ENCODE data around the gene CYREN. TPM values are rescaled to one million over a fixed set of nuclear protein-coding genes. Genes with fewer than 3 reads are reported as not detected.
A peak's percentile ranks its signal among the peaks of the same experiment; 100 is the strongest.

Gene CYREN
- total RNA-seq, 1 experiment from 2014 or later, result 49.6 TPM

DNA sequence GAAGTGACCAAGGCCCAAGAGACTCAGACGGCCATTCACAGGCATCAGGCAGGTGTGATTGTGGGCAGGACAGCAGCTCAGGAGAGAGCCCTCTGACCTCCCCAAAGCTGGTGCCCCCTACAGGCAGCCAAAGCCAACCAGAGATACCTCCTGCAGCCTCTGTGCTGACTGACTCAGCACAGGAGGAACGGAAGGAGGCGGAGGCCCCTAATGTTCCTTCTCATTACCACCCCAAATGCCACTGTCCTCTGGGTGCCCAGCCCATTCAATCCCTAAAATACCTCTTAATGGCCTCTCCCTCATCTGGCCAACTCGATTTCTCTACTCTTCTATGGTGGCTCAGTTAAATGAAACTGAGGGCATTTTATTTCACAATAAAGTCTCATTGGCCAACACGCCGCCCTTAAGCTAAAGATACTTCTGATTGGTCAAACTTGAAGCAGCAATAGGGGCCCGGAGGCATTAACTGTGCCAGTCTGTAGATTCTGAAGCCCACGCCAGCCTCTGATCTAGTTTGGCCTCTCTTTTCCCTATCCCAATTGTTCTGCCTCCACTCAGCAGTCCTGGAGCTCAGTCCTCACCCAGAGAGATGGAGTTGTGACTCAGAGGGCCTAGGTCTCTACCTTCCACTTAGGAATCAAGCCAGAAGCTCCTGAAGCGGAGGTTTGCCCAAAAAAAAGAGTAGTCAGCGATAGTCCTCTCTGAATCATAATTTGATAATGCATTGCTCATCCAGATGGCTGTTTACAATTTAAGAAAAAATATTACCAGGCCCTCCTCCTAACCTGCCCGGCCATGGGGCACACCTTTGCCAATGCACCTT lies 1.2 kb downstream of the CYREN start:
- Histone ChIP-seq H3K4me1 (ENCODE audit: control insufficient read depth, insufficient read depth, low read length) (peaks cover 10% of the 10 kb centered on the region), H3K9me3 (ENCODE audit: control insufficient read depth, insufficient read depth, low read depth, low read length) (no peaks in the 10 kb centered on the region), H3K36me3 (ENCODE audit: control insufficient read depth, insufficient read depth, low read length) (peaks cover 5% of the 10 kb centered on the region), H3K27ac (ENCODE audit: low read length) (peak overlapping the region; percentile 96), H3K4me3 (ENCODE audit: low read depth in 2 of 2, low read length in 2 of 2) (peak overlapping the region; percentile 97), H3K27me3 (ENCODE audit: control insufficient read depth, insufficient read depth, low read length) (no peaks in the 10 kb centered on the region)
- peak; percentile 30 for DNase-seq (ENCODE audit: low read depth, low spot score)
- ChIA-PET CTCF (no interaction called here), POLR2A (no interaction called here)
- no peak for TF ChIP-seq POLR2AphosphoS5 (IDR thresholded peaks at IDR 0.05; ENCODE audit: low read depth, low read length)
- TF ChIP-seq TCF7L2 (IDR thresholded peaks at IDR 0.05; ENCODE audit: low read depth, low read length), result no peak
- TF ChIP-seq, protein P1, sequence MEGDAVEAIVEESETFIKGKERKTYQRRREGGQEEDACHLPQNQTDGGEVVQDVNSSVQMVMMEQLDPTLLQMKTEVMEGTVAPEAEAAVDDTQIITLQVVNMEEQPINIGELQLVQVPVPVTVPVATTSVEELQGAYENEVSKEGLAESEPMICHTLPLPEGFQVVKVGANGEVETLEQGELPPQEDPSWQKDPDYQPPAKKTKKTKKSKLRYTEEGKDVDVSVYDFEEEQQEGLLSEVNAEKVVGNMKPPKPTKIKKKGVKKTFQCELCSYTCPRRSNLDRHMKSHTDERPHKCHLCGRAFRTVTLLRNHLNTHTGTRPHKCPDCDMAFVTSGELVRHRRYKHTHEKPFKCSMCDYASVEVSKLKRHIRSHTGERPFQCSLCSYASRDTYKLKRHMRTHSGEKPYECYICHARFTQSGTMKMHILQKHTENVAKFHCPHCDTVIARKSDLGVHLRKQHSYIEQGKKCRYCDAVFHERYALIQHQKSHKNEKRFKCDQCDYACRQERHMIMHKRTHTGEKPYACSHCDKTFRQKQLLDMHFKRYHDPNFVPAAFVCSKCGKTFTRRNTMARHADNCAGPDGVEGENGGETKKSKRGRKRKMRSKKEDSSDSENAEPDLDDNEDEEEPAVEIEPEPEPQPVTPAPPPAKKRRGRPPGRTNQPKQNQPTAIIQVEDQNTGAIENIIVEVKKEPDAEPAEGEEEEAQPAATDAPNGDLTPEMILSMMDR (IDR thresholded peaks at IDR 0.05), result peak; percentile 68
- TF ChIP-seq, protein P2, sequence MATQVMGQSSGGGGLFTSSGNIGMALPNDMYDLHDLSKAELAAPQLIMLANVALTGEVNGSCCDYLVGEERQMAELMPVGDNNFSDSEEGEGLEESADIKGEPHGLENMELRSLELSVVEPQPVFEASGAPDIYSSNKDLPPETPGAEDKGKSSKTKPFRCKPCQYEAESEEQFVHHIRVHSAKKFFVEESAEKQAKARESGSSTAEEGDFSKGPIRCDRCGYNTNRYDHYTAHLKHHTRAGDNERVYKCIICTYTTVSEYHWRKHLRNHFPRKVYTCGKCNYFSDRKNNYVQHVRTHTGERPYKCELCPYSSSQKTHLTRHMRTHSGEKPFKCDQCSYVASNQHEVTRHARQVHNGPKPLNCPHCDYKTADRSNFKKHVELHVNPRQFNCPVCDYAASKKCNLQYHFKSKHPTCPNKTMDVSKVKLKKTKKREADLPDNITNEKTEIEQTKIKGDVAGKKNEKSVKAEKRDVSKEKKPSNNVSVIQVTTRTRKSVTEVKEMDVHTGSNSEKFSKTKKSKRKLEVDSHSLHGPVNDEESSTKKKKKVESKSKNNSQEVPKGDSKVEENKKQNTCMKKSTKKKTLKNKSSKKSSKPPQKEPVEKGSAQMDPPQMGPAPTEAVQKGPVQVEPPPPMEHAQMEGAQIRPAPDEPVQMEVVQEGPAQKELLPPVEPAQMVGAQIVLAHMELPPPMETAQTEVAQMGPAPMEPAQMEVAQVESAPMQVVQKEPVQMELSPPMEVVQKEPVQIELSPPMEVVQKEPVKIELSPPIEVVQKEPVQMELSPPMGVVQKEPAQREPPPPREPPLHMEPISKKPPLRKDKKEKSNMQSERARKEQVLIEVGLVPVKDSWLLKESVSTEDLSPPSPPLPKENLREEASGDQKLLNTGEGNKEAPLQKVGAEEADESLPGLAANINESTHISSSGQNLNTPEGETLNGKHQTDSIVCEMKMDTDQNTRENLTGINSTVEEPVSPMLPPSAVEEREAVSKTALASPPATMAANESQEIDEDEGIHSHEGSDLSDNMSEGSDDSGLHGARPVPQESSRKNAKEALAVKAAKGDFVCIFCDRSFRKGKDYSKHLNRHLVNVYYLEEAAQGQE (IDR thresholded peaks at IDR 0.05; ENCODE audit: insufficient read depth in 1 of 2, low read depth in 2 of 2, low read length in 1 of 2), result no peak
- BruUV-seq (replicated peaks), result TSS peak; percentile 79
- in situ Hi-C loops (cut with HindIII; ENCODE audit: low pct_unique_long_range_greater_than_20kb, low sequenced_read_pairs), result no loop called here
- intact Hi-C loops (cut with micrococcal nuclease; ENCODE audit: unreplicated experiment), result no loop called here
- ATAC-seq, result no peak

DNA sequence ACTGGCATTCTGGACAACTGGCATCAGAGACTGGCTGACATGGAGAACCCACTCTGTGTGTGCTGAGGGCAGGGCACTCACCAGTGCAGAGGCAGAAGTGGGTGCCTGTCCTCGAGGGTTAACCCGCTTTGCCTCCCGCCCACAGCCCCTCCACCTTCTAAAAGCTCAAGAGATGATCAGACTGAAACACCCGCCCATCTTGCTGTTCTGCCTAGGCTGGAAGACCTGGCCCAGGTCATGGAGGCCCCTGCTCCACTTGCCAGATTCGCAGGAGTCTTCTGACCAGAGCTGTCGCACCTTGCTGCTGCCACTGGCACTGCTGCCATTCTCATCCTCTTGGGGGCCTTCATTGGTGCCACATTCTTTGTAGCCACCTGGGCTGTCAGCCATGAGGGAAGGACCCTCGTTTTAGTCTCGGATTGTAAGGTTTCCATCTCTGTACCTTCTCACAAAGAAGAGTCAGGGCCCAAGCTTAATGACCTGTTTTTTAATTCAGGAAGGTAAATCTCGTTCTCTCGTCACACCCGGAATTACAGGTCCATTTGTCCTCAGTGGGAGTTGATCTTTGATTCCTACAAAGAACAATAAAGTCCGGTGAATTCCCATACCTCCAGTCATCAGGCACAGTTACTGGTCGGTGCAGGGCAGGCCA lies 1.9 kb downstream of the CYREN start:
- Histone ChIP-seq H3K27ac (ENCODE audit: low read length) (peak overlapping the region; percentile 96), H3K9me3 (ENCODE audit: control insufficient read depth, insufficient read depth, low read depth, low read length) (no peaks in the 10 kb centered on the region), H3K36me3 (ENCODE audit: control insufficient read depth, insufficient read depth, low read length) (peaks cover 5% of the 10 kb centered on the region), H3K27me3 (ENCODE audit: control insufficient read depth, insufficient read depth, low read length) (no peaks in the 10 kb centered on the region), H3K4me1 (ENCODE audit: control insufficient read depth, insufficient read depth, low read length) (peaks cover 10% of the 10 kb centered on the region), H3K4me3 (ENCODE audit: low read depth in 2 of 2, low read length in 2 of 2) (peak overlapping the region; percentile 97; a peak in 2 of 4 replicates)
- ATAC-seq (no peak), DNase-seq (ENCODE audit: low read depth, low spot score) (no peak)
- CTCF ChIA-PET, result no interaction called here
- TF ChIP-seq SIN3A (IDR thresholded peaks at IDR 0.05; ENCODE audit: borderline replicate concordance, insufficient read depth, low read depth, low read length), result no peak
- in situ Hi-C loops (cut with HindIII; ENCODE audit: low pct_unique_long_range_greater_than_20kb, low sequenced_read_pairs) (no loop called here), intact Hi-C loops (cut with micrococcal nuclease; ENCODE audit: unreplicated experiment) (no loop called here)
- POLR2A ChIA-PET, result no interaction called here
- BruUV-seq (replicated peaks), result no TSS peak

GRCh38 chr7:135168001-135168400 lies 2.5 kb downstream of the CYREN start:
- H3K4me3 ChIP-seq (ENCODE audit: low read depth in 2 of 2, low read length in 2 of 2), result no peak overlapping the region
- ChIA-PET POLR2A (no interaction called here), CTCF (no interaction called here)
- H3K27ac ChIP-seq (ENCODE audit: low read length), result no peak overlapping the region; the same call in 1 of the 2 replicates
- peaks cover 5% of the 10 kb centered on the region for H3K36me3 ChIP-seq (ENCODE audit: control insufficient read depth, insufficient read depth, low read length)
- TF ChIP-seq SIN3A (IDR thresholded peaks at IDR 0.05; ENCODE audit: borderline replicate concordance, insufficient read depth, low read depth, low read length) (no peak), TCF7L2 (IDR thresholded peaks at IDR 0.05; ENCODE audit: low read depth, low read length) (no peak), POLR2AphosphoS5 (IDR thresholded peaks at IDR 0.05; ENCODE audit: low read depth, low read length) (no peak)
- TF ChIP-seq, protein P2 (IDR thresholded peaks at IDR 0.05; ENCODE audit: insufficient read depth in 1 of 2, low read depth in 2 of 2, low read length in 1 of 2), result no peak
- TF ChIP-seq, protein P1 (IDR thresholded peaks at IDR 0.05), result no peak
- no TSS peak for BruUV-seq (replicated peaks)
- in situ Hi-C loops (cut with HindIII; ENCODE audit: low pct_unique_long_range_greater_than_20kb, low sequenced_read_pairs) (no loop called here), intact Hi-C loops (cut with micrococcal nuclease; ENCODE audit: unreplicated experiment) (no loop called here)
- peaks cover 10% of the 10 kb centered on the region for H3K4me1 ChIP-seq (ENCODE audit: control insufficient read depth, insufficient read depth, low read length)
- no peaks in the 10 kb centered on the region for H3K9me3 ChIP-seq (ENCODE audit: control insufficient read depth, insufficient read depth, low read depth, low read length)
- ATAC-seq, result no peak
- no peaks in the 10 kb centered on the region for H3K27me3 ChIP-seq (ENCODE audit: control insufficient read depth, insufficient read depth, low read length)
- DNase-seq (ENCODE audit: low read depth, low spot score), result no peak

All from Panc1 (cell line).